ENCODE data around the gene HMHB1.

GRCh38 chr5:143771602-143772001, 40.4 kb upstream of the HMHB1 start:
- TF ChIP-seq POLR2A (IDR thresholded peaks at IDR 0.05; ENCODE audit: low read length) (no peak), GATA1 (IDR thresholded peaks at IDR 0.05; ENCODE audit: low read depth, low read length) (no peak)
